GM21528 (cell line): ENCODE data around the gene ARHGEF40.
"Not testable (repeated sequence)": the region's sequence is repeated elsewhere in the genome, so short reads cannot be mapped to it uniquely, and the experiment has no call there.

Experiments used
- ATAC-seq: cut with Tn5 transposase; IDR thresholded peaks from one replicate; pipeline ENCODE4 v1.9.1; 2021; ENCODE audit warnings: mild to moderate bottlenecking, moderate library complexity; ENCODE audit not compliant: unreplicated experiment, low FRiP score

The ARHGEF40 gene

GRCh38 chr14:21039585-21040369 lies 30.3 kb upstream of the ARHGEF40 start:
- ATAC-seq = no peak

- no peak for ATAC-seq
Observed at GRCh38 chr14:21040370-21040925, 29.7 kb upstream of the ARHGEF40 start.

GRCh38 chr14:21040941-21041340 lies 29.2 kb upstream of the ARHGEF40 start:
- ATAC-seq = not testable (repeated sequence)

DNA sequence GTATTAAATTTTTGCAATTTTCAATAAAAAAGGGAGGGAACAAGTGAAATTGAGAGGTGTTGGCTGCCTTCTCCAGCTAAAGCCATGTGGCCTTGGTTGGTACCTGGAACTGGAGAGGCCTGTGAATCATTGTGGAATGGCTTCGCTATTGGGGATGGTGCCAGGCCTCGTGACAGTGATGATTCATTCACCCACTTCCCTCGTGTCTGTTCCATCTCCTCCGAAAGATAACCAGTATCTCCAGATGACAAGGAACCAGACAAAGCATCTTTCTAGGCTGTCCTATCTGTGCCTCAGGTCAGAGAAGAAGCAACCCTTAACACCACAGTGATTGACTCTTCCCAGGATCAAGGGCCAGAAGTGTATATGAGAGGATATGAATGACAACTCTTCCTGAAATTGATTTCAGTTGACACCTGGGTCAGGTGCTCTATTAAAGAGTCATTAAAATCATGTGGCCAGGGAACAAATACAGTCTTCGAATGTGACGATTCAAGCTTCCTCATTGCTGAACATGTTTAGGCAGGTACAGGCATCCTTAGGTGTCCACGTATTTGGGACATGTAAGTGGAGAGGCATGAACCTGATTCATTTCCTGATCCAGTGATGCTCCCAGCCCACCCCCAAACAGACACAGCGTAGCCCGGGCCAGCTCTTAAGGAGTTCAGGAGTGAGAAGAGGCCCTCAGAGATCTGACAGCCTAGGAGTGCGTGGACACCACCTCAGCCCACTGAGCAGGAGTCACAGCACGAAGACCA lies 28.2 kb upstream of the ARHGEF40 start, which contains the start of gene RNASE7:
RNASE7 (plus strand) TSS at position 687 of the 758 bp plus-strand sequence. CDS start 631 bp downstream, outside the sequence.
- ATAC-seq = no peak

GRCh38 chr14:21042918-21043317 lies 27.2 kb upstream of the ARHGEF40 start:
- ATAC-seq = no peak

GRCh38 chr14:21043387-21043973 lies 26.6 kb upstream of the ARHGEF40 start:
- no peak for ATAC-seq

- no peak for ATAC-seq
Observed at GRCh38 chr14:21043974-21044618, 26.0 kb upstream of the ARHGEF40 start.

- ATAC-seq = no peak
Observed at GRCh38 chr14:21047378-21047781, 22.7 kb upstream of the ARHGEF40 start.

- ATAC-seq = no peak
Observed at GRCh38 chr14:21048638-21049037, 21.5 kb upstream of the ARHGEF40 start.

- no peak for ATAC-seq
Observed at GRCh38 chr14:21049271-21049673, 20.8 kb upstream of the ARHGEF40 start.

DNA sequence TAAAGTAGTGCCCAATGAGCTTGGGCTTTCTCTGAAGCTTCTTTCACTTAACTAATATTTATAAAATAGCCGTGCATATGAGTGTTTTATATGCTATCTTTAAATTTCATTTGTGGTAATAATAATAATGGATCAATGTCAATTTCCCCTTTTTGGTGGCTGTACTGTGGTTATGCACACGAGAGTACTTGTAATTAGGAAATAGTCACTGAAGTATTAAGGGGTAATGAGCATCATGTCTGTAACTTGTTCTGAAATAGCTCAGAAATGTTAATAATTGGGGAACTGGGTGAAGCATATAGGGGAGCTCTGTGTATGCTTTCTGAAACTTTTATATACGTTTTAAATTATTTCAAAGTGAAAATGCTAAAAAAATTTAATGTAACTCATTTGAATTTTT lies 19.5 kb upstream of the ARHGEF40 start:
- ATAC-seq = no peak

GRCh38 chr14:21053184-21054122 lies 16.7 kb upstream of the ARHGEF40 start:
- no peak for ATAC-seq

DNA sequence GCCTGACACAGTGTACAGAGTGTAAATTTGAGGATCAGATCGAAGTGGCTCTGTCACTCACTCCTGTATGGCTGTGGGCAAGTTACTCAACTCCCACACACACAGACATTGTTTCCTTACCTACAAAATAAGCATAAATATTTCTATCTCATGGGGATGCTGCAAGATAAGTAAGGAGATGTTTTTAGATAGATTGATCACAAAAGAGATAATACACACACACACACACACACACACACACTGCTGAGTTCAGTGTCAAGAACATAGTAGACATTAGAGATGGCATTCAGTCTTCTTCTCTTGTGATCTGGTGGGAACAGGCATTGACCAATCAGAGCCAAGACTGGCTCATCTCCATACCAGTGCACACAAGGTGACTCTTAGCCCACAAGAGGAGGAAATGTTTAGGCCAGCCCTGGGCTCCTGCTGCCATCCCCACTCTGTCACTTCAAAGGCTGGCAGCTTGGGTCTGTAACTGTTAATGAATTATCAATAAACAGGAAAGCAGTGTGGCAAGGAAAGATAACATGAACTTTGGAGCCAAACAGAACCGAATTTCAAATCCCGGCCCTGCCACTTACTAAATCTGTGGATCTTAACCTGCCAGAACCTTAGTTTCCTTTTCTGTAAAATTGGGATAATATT lies 15.9 kb upstream of the ARHGEF40 start:
- ATAC-seq = no peak

DNA sequence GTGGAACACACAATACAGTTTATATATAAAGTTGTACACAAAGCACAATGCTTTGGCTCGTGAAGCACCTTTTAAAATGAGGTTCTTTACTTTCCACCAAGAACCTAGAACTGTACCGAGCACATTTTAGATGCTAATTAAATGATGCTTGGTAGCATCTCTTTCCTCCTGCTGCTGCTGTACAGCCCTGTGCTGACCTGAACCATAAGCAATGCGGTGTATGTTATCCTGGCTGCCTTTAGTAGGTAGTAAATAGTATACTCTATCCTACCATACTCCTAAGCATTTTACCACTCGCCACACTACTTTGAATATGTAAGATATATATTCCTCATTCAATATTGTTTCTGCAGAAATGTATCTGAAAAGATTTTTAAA lies 15.3 kb upstream of the ARHGEF40 start:
- no peak for ATAC-seq

- no peak for ATAC-seq
Observed at GRCh38 chr14:21055432-21056117, 14.5 kb upstream of the ARHGEF40 start.

DNA sequence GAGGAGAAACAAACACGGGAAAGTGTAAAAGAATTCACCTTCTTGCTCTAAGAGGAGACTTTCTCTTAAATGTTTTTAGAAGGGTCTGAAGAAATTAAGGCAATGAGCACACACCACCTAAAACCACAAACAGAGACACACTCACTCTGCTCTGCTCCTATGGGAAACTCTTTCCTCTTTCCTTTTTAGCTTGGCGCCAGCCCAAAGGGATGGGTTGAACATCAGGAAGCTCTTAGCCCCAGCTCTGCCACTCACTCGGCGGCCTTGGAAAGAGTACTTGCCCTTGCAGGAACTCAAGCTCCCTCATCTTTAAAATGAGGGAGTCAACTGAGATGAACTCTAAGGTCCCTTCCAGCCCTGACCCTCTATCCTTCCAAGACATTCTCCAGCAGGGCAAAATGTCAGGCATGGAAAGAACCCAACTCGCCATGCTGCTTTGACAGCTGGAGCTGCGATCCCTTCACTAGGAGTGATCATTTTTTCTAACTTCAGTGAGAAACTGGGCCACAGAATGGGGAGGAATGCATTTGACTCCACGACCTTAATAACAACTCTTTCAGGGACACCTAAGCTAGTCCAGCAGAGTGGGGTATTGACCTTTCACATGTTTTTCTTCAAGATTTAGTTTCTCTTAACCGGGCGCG lies 13.5 kb upstream of the ARHGEF40 start:
- no peak for ATAC-seq

DNA sequence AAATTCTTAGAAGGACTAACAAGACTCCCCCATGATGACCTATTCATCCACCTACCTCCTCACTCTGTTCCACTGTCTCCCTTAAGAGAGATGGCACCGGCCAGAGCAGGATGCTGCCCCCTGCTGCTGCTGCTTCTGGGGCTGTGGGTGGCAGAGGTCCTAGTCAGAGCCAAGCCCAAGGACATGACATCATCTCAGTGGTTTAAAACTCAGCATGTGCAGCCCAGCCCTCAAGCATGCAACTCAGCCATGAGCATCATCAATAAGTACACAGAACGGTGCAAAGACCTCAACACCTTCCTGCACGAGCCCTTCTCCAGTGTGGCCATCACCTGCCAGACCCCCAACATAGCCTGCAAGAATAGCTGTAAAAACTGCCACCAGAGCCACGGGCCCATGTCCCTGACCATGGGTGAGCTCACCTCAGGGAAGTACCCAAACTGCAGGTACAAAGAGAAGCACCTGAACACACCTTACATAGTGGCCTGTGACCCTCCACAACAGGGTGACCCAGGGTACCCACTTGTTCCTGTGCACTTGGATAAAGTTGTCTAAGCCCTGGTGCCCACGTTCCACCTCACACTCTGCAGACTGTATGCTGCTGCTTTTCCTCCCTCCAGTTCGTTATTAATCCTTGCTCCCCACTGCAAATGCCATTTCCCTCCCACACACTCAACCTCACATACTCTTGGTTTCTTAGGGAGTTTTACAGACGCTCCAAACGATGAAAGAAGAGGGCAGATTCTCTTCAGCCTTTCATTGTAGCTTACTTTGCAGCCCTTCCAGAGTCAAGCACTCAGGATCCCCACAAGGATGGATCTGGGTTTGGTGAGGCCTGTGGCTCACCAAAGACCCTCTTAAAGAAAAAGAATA lies 12.1 kb upstream of the ARHGEF40 start, which contains the start of gene RNASE8:
RNASE8 (plus strand) TSS at position 20 of the 873 bp plus-strand sequence; CDS start at position 91, 71 bp downstream.
- no peak for ATAC-seq
